GM18873 (cell line): ENCODE measurements around the gene TLR5.
A peak's percentile ranks its signal among the peaks of the same experiment; 100 is the strongest.
"Not testable (repeated sequence)": the region's sequence is repeated elsewhere in the genome, so short reads cannot be mapped to it uniquely, and the experiment has no call there.

Experiments used
- ATAC-seq: cut with Tn5 transposase; IDR thresholded peaks from one replicate; pipeline ENCODE4 v1.9.1; 2021; ENCODE audit warnings: mild to moderate bottlenecking, moderate library complexity, moderate number of reproducible peaks; ENCODE audit not compliant: unreplicated experiment, low FRiP score

Gene TLR5, protein sequence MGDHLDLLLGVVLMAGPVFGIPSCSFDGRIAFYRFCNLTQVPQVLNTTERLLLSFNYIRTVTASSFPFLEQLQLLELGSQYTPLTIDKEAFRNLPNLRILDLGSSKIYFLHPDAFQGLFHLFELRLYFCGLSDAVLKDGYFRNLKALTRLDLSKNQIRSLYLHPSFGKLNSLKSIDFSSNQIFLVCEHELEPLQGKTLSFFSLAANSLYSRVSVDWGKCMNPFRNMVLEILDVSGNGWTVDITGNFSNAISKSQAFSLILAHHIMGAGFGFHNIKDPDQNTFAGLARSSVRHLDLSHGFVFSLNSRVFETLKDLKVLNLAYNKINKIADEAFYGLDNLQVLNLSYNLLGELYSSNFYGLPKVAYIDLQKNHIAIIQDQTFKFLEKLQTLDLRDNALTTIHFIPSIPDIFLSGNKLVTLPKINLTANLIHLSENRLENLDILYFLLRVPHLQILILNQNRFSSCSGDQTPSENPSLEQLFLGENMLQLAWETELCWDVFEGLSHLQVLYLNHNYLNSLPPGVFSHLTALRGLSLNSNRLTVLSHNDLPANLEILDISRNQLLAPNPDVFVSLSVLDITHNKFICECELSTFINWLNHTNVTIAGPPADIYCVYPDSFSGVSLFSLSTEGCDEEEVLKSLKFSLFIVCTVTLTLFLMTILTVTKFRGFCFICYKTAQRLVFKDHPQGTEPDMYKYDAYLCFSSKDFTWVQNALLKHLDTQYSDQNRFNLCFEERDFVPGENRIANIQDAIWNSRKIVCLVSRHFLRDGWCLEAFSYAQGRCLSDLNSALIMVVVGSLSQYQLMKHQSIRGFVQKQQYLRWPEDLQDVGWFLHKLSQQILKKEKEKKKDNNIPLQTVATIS

DNA sequence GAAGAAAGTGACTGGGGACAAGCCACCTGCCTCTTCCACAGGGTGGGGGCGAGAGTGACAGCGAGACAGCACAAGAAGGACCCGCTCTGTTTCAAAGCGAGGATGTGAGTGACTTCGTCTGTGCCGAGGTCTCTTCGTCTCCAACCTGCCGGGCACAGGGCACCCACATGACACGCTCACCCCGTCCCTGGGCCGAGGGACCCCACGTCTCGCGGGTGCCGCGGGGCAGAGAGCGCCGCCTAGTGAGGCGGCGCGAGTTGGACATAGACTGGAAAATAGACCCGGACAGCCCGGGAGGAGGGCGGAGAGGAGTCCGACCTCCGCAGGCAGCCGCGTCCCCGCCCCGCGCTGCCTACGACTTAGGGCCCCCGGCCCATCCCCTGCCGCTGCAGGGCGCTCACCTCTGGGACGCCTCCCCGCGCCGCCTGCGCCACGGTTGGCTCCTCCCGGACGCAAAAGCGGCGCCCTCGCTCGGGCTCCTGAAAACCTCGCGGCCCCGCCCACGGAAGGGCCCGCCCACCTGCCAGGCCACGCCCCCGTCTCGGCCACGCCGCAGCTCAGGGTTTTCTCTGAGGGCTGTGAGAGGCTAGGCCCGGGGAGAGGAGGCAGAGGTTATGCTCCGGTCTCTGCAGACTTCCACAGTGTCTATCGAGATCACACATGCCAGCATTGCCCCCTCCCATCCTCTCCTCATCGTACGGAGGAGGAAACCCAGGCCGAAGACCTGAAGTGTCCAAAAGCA lies at the start of gene TLR5:
TLR5 (minus strand) TSS at position 454 of the 742 bp plus-strand sequence. CDS start 30,217 bp downstream, outside the sequence.
- peak; percentile 67 for ATAC-seq

DNA sequence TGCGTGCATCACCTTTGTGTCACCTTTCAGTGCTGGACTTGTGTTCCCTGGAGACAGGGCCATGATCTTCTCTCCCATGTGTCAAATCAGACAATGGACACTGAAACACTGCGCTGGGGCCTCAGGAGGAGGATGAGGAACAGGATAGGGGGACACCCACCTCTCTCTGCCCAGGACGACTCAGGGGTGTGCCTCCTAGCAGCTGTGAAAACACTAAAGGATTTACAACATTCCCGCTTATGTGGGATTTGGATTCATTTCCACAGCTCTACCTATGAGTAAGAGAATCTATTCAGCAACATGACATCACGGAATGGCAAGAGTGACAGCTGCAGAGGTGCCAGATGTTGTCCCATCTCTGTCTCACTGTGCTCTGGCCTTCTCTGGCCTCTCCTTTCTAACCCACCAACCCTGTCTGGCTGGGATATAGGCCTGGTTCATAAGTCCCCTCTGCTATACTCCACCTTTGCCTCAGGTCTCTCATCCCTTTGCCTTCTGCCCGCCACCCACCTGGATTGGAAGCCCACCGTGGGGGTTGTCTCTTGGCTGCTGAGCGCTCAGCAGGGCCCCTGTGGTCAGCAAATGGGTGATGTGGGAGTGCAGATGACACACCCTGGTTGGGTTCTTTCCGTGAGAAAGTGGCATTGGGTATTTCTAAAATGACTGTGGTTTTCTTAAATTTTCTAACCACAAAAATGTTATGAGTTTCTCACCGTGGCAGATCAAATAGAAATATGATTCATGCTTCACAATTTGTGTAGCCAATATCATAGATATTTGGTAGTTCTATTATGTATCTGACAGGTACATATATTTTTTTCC lies 47.1 kb upstream of the TLR5 start:
- ATAC-seq = no peak

DNA sequence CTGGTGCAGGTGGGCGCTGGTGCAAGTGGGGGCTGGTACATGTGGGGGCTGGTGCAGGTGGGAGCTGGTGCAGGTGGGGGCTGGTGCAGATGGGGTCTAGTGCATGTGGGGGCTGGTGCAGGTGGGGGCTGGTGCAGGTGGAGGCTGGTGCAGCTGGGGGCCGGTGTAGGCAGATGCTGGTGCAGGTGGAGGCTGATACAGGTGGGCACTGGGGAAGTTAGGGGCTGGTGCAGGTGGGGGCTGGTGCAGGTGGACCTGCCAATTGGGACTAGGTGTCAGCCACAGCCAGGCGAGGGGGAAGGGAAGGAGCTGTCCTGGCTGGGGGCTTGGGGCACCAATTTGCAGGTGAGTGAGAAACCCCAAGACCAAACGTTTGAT lies 46.5 kb upstream of the TLR5 start:
- no peak for ATAC-seq

DNA sequence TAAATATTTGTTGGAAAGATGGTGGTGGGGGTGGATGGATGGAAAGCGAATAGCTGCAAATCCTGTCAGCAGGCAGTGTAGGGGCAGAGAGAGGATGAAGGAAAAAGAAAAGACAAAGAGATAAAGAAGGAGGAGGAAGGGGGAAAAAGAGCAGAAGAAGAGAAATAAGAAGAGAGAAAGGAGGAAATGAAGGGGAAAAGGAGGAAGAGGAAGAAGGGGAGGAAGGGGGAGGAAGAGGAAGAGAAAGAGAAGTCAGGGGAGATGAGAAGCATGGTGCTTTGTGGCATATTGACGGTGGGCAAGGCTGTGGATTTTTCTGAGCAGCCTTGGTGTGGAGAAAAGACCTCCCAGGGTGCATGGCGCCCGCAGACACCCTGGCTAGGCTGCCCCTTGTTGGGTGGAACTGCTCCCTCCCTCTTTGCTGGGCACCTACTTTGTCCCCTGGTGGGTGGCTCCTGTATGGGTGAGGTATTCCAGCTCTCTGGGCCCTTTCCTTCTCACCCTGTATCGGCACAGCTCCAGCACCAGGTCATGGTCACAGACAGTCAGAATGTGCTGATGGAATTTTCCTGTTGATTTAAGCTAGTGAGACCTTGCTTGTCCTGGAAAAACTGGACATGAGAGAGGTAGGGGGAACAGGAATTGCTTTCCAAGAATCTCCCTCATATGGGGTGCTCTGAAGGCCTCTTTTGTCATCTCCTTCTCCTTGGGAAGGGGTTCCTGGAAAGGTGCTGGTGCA lies 45.7 kb upstream of the TLR5 start:
- no peak for ATAC-seq

GRCh38 chr1:223186800-223187199 lies 43.8 kb upstream of the TLR5 start:
- no peak for ATAC-seq

DNA sequence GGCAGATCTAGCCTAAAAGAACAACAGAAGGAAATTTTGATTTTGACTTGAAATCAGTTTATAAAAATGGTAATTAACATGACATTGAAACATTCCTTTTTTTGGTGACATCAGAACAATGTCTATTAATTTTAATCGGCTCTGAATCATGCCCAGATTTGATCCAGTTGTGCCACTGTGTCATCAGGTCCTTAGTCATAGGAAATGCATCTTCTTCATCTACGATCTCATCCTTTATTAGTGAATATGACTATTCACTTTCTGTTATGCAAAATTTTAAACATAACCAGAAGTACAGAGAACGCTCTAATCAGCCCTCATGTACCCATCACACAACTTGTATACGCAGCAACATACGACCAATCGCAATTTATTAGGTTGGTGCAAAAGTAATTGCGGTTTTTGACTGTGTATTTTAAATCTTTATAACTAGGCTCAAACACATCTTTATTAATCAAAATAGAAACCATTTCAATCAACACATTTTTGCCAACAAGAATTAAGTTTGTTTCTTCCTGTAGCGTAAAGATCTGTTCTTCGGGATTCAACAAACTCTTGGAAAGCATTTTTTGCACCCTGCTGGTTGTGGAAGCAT lies 40.3 kb upstream of the TLR5 start:
- ATAC-seq = no peak

DNA sequence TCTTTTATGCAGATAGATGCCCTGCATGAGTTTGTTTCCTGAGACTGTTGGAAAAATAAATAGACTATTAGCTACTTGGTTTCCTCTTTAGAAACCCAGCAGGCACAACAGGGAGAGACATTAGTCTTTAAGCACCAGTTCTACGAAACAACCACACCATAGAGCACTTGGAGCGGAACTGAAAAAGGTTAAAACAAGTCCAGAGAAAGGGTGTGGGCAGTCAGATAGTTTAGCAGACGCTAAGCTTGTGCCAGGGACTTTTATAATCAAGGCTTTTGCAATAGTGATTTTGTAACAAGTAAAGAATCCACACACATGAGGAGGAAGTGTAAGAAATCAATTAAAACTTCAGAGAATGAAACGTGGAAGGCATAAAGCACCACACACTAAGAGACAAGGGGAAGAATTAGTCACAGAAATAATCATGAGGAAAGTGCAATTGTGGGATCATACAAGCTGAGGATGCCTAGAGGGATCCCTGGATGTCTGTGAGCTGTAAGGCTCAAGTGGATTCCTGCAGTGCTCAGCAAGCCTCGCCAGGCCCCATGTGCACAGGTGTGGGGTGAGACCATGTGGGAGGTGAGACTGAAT lies 37.8 kb upstream of the TLR5 start:
- no peak for ATAC-seq

DNA sequence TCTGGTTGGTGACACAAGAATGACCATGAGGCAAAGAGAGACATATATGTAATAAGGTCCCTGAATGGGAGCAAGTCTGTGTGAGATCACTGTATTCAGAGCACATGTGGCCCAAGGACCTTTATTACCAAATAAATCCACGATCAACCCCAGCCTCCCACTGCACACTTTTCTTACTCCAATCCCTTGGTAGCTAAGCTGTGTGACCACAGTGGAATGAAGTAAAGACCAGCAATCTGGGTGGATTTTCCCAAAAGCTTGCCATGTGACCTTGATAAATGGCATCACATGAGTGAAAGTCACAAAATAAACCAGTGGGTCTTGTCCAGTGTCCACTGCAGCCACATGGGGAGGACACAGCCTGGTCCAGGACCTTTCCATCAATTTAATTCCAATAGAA lies 36.7 kb upstream of the TLR5 start:
- ATAC-seq = no peak

DNA sequence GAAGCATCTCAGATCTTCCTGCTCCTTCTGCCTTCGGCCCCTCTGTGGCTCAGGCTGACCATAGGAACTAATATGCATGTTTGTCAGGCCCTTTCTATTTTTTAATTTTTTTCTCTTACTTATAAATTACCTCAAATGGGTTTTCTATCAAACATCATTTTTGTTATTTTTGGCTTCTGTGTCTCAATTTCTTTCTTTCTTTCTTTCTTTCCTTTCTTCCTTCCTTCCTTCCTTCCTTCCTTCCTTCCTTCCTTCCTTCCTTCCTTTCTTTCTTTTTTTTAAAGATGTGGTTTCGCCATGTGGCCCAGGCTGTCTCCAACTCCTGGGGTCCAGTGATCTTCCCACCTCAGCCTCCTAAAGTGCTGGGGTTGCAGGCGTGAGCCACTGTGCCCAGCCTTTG lies 36.2 kb upstream of the TLR5 start:
- no peak for ATAC-seq

GRCh38 chr1:223177681-223178080 lies 34.6 kb upstream of the TLR5 start:
- ATAC-seq = no peak

- no peak for ATAC-seq
These were observed 33.4 kb upstream of the TLR5 start for GRCh38 chr1:223176437-223176836.

GRCh38 chr1:223175633-223176032 lies 32.6 kb upstream of the TLR5 start:
- no peak for ATAC-seq

DNA sequence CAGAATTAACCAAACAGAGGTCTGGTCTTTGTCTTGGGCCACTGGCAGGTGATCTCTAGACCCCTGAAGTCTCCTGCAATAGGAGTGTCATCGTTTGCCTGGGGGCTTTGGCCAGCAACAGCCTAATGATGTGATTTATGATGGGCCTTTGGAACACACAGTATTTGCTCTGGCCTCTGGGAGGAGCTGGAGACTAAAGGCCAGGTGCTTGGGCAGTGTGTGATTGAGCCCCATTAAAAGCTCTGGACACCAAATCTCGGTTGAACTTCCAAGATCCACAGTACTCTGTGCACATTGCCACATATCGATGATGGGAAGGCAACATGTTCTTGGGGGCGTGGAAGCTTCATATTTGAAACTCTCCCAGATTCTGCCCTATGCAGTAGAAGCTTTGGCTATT lies 32.0 kb upstream of the TLR5 start:
- no peak for ATAC-seq

DNA sequence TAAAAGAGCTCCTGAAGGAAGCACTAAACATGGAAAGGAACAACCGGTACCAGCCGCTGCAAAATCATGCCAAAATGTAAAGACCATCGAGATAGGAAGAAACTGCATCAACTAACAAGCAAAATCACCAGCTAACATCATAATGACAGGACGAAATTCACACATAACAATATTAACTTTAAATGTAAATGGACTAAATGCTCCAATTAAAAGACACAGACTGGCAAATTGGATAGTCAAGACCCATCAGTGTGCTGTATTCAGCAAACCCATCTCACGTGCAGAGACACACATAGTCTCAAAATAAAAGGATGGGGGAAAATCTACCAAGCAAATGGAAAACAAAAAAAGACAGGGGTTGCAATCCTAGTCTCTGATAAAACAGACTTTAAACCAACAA lies 26.4 kb upstream of the TLR5 start:
- ATAC-seq = not testable (repeated sequence)

- ATAC-seq = no peak
These were observed 18.3 kb upstream of the TLR5 start for GRCh38 chr1:223161321-223161720.

- no peak for ATAC-seq
These were observed 13.3 kb upstream of the TLR5 start for GRCh38 chr1:223156343-223156742.

- ATAC-seq = no peak
These were observed 12.1 kb upstream of the TLR5 start for GRCh38 chr1:223155153-223155552.

DNA sequence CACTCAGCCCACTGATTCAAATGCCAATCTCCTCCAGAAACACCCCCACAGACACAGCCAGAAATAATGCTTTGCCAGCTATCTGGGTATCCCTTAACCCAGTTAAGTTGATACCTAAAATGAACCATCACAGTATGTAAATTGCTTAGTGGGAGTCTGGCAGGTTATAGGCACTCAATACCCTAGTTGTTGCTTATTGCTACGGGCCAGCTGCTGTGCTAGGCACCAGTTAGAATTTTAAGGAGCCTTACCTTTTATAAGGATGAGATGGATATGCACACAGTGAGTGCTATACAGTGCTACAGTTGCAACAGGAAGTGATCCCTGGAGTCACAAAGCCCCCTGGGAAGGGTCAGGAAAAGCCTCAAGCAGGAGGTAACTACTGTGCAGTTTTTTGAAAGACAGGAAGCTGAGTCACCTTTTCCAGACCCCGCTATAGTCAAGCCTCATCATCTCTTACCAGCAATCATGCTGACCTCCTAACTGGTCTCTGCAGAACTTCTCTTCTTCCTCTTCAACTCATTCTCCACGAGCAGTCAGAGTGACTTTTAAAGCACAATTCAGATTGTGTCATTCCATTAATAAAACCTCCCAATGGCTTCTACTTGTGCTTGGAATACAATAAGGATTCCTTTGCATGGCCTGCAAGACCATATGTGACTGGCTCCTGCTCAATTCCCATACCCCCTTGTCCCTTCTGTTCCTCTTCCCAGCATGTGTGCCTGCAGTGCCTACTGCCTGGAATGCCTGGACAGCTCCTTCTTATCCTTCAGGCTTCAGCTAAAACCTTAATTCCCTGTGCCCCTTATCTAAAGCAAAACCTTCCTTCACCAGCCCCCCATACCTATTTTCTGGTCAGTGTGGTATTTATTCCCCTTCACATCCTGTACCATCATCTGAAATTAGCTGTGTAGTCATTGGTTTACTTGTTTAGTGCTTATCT lies 10.4 kb upstream of the TLR5 start:
- ATAC-seq = no peak
